ENCODE results near the gene REN. TPM values are rescaled to one million over a fixed set of nuclear protein-coding genes. Genes with fewer than 3 reads are reported as not detected.

Gene REN
- total RNA-seq, 1 experiment from 2014 or later: not detected

- no peak for DNase-seq (ENCODE audit: extremely low read depth, low read depth)
Observed at GRCh38 chr1:204112876-204113730, 53.0 kb downstream of the REN start.

DNA sequence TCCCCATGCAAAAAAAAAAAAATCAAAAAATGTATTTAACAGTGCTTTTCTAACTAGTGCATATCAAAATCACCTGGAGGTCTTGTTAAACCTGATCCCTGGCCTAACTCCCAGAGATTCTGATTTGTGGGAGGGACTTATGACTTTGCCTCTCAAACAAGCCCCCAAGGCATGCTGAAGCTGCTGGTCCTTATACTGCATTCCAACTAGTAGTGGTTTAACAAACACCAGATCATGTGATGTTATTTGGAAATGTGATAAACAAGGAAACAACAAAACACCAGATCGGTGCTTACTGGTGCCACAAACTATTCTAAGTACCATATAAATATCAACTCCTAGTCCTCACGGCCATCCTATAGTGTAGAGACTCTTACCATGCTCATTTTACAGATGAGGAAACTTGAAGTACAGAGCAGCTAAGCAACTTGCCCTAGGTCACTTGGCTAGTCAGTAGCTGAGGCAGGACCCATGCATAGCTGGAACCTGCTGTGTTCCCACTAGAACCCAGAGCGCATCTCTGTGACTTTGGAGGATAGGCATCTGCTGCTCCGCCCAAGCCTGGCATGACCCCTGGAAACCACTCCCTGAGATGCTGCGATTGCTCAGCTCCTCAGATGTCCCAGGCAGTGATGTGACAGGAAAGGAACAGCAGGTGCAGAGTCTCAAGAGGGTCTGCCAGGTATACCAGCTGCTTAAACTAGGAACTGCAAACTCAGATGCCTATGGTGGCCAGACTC lies 55.1 kb downstream of the REN start:
- DNase-seq (ENCODE audit: extremely low read depth, low read depth): no peak

DNA sequence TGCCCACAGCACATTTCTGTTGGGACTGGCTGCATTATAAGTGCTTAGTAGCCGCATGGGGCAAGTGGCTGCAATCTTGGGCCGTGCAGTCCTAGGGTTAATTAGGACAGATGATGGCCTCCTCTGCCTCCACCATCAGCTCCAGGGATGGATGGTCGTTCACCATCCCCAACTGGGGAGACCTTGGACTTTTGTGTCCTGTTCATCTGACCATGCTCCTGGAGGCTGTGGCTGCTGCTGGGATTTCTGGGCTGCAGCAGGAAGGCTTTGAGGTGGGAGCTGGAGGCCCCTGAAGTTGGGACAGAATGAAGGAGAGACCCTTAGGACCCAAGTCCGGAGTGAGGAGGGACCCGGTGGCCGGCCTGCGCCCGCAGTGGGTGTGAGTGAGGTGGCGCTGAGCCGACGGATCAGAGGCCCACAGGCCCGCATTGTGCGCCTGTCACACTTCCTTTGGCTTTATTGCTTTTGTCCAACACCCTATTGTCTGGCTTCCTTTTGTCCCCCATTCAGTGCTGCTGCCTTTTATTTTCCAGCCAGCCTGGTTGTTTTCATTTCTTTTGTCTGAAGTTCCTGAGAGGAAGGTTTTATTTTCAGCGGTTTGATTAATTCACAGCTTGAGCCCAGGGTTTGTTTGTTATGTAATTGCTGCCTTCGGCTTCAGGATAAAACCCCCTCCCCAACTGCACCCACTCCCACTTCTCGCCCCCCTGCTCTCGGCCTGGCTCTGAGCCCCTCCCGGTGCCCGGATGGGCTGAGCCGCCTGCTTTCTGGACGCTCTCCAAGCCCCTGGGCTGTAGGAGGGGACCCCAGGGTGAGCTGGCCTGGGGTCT lies 57.6 kb downstream of the REN start:
- no peak for DNase-seq (ENCODE audit: extremely low read depth, low read depth)

DNA sequence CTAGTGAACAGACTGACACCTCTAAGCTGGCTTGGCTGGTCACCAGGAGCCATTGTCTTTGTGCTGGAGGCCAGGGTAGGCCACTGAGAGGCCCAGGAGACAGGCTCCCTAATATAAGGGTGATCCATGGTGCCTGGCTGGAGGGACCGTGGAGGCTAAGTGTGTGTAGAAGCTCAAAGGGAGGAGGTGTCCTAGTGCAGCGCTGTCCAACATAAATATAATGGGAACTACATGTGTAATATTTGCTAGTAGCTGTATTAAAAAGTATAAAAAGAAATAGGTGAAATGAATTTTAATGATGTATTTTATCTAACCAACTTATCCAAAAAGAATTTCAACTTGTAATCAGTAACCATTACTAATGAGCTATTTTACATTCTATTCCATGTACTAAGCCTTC lies 58.2 kb downstream of the REN start:
- DNase-seq (ENCODE audit: extremely low read depth, low read depth): no peak

DNA sequence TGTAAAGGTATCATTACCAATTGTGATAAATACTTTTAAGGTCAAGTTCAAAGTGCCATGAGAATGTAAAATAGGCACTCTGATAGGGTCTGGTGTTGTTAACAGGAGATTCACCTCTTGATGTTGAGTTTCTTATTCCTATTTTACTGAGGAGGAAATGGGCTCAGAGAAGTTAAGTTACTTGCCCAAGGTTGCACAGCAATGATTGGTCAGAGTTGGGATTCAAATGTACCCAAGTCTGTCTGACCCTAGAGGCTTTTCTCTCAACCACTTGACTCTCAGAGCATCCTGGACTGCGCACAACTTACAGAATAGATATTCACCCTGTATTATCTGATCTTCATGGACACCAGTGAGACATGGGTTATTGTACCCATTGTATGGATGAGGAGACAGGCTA lies 59.3 kb downstream of the REN start:
- DNase-seq (ENCODE audit: extremely low read depth, low read depth): no peak

- DNase-seq (ENCODE audit: extremely low read depth, low read depth): no peak
Observed at GRCh38 chr1:204105131-204105515, 61.0 kb downstream of the REN start.

Other genes with a start within 250 kb of the REN start
- gene SOX13, start 93.2 kb downstream of the REN start, total RNA-seq (2014; rRNA removed; shearing (Covaris generic)): 6.6 and 8.3 TPM in 2 replicates
- gene ETNK2, start 14.3 kb downstream of the REN start, total RNA-seq (2014; rRNA removed; shearing (Covaris generic)): 0.17 TPM in 1 of 2 replicates, not detected in the other
- not detected in 2 replicates for gene KISS1, start 30.2 kb upstream of the REN start, total RNA-seq (2014; rRNA removed; shearing (Covaris generic))
- not detected in 2 replicates for gene GOLT1A, start 47.7 kb upstream of the REN start, total RNA-seq (2014; rRNA removed; shearing (Covaris generic))
- gene PLEKHA6, start 193.6 kb upstream of the REN start, total RNA-seq (2014; rRNA removed; shearing (Covaris generic)): 0.07 and 0.14 TPM in 2 replicates
- gene PPP1R15B, start 245.5 kb upstream of the REN start, total RNA-seq (2014; rRNA removed; shearing (Covaris generic)): 96.7 and 106 TPM in 2 replicates

Data from NCI-H460 (cell line).